HL-60 (cell line): Measurements from ENCODE around the gene ZNRF3.

Source experiments
- CTCF ChIP-seq: IDR thresholded peaks from one replicate; pipeline ENCODE4 v1.5.1; 2011; ENCODE audit warnings: low read length, control low read depth, inconsistent platforms; ENCODE audit not compliant: insufficient read depth
- POLR2AphosphoS5 ChIP-seq: IDR thresholded peaks from 2 replicates; pipeline ENCODE4 v1.6.1; 2012; ENCODE audit warnings: low read depth
- SPI1 ChIP-seq: IDR thresholded peaks from 2 replicates; pipeline ENCODE4 v1.6.1; 2012; ENCODE audit warnings: low read depth, mild to moderate bottlenecking, borderline replicate concordance

GRCh38 chr22:29012952-29013351 is 129.6 kb downstream of the ZNRF3 start:
- no peak for TF ChIP-seq POLR2AphosphoS5
- no peak for TF ChIP-seq CTCF
- no peak for TF ChIP-seq SPI1
